AG09319 (cell line): Measurements from ENCODE around the gene KRTAP5-8.
A peak's percentile ranks its signal among the peaks of the same experiment; 100 is the strongest.
"Not testable (repeated sequence)": the region's sequence is repeated elsewhere in the genome, so short reads cannot be mapped to it uniquely, and the experiment has no call there.

ENCODE experiments used
- DNase-seq: peaks from one replicate; pipeline ENCODE4 v3.0.0-alpha.2; 2010; ENCODE audit warnings: low read depth; ENCODE audit errors: extremely low read depth
- TF ChIP-seq, protein P1 (sequence below): IDR thresholded peaks from 2 replicates; pipeline ENCODE4 v1.5.1; 2011; ENCODE audit warnings: low read depth, mild to moderate bottlenecking, inconsistent platforms, low read length, moderate library complexity

The KRTAP5-8 gene

DNA sequence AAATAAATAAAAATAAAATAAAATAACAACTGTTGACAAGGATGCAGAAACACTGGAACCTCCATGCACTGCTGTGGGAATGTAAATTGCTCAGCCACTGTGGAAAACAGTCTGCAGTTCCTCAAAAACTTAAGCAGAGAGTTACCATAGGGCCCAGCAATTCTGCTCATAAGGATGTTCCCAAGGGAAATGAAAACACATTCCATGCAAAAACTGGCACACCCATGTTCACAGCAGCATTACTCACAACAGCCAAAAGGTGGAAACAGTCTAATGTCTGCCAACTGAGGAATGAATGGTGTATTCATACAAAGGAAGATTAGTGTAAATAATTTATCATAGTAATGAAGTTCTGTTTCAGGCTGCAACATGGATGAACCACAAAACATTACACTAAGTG lies 24.3 kb downstream of the KRTAP5-8 start:
- DNase-seq = no peak
- TF ChIP-seq, protein P1, sequence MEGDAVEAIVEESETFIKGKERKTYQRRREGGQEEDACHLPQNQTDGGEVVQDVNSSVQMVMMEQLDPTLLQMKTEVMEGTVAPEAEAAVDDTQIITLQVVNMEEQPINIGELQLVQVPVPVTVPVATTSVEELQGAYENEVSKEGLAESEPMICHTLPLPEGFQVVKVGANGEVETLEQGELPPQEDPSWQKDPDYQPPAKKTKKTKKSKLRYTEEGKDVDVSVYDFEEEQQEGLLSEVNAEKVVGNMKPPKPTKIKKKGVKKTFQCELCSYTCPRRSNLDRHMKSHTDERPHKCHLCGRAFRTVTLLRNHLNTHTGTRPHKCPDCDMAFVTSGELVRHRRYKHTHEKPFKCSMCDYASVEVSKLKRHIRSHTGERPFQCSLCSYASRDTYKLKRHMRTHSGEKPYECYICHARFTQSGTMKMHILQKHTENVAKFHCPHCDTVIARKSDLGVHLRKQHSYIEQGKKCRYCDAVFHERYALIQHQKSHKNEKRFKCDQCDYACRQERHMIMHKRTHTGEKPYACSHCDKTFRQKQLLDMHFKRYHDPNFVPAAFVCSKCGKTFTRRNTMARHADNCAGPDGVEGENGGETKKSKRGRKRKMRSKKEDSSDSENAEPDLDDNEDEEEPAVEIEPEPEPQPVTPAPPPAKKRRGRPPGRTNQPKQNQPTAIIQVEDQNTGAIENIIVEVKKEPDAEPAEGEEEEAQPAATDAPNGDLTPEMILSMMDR = no peak

DNA sequence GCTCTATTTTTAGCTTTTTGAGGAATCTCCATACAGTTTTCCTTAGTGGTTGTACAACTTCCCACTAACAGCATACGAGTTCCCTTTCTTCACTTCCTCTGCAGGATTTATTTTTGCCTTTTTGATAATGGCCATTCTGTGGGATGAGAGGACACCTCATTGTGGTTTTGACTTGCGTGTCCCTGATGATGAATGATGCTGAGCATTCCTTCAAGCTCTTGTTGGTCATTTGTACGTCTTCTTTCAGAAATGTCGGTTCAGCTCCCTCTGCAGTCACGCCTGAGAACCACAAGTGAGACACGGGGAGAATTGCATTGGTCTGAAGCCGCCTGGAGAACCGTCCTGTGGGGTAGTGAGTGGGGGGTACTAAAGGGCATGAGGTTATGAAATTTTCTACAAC lies 25.6 kb downstream of the KRTAP5-8 start:
- peak; percentile 7 for DNase-seq

DNA sequence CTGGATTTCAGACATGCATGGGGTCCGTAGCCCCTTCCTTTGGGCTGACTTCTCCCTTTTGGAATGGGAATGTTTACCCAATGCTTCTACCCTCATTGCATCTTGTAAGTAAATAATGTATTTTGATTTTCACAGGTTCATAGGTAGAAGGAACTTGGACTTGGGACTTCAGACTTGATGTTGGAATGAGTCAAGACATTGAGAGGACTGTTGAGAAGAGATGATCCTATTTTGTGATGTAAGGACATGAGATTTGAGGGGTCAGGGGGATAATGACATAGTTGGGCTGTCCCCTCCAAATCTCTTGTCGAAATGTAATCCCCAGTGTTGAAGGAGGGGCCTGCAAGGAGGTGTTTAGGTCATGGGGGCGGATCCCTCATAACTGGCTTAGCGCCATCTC lies 26.6 kb downstream of the KRTAP5-8 start:
- TF ChIP-seq, protein P1 = no peak
- DNase-seq = no peak

More for the DNA sequence above, 25.6 kb downstream of the KRTAP5-8 start:
- TF ChIP-seq, protein P1 = peak; percentile 29

DNA sequence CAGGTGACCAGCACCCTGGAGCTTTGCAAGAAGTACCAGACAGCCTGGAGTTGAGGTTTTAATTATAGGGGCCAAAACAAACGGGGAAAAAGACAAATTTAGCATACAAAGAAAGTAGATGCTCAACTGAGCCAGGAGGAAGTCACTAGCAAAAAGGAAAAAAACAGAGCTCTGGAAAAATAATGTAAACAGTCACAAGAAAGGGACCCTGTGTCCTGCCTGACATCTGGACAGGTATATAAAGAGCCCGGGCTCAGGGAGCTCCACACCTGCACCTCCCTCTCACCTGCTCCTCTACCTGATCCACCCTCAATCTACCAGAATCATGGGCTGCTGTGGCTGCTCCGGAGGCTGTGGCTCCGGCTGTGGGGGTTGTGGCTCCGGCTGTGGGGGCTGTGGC lies 27.4 kb downstream of the KRTAP5-8 start, which contains the start of gene KRTAP5-10:
KRTAP5-10 (plus strand) TSS at position 301 of the 400 bp plus-strand sequence; CDS start at position 326, 25 bp downstream.
- TF ChIP-seq, protein P1 = no peak
- DNase-seq = no peak

DNA sequence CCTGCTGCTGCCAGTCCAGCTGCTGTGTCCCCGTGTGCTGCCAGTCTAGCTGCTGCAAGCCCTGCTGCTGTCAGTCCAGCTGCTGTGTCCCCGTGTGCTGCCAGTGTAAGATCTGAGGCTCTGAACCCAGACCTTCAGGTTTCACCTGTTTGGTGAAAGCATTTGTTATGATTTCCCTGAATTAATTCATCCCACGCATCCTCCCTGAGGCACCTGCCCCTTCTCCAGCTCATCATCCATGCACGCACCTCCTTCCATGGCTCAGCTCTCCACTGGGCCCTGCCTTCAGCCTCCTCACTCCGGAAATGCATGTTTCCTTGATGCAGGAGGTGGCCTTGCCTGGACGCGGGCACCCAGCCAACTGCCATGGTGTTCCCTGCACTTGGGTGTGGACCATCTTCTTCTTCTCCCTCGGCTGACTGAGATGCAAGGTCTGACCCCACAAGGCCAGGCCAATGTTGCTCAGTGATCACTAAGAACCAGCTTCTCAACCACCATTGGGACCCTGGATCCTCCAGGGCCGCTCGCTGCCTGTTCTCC lies 28.3 kb downstream of the KRTAP5-8 start:
- TF ChIP-seq, protein P1 = no peak
- DNase-seq = no peak

DNA sequence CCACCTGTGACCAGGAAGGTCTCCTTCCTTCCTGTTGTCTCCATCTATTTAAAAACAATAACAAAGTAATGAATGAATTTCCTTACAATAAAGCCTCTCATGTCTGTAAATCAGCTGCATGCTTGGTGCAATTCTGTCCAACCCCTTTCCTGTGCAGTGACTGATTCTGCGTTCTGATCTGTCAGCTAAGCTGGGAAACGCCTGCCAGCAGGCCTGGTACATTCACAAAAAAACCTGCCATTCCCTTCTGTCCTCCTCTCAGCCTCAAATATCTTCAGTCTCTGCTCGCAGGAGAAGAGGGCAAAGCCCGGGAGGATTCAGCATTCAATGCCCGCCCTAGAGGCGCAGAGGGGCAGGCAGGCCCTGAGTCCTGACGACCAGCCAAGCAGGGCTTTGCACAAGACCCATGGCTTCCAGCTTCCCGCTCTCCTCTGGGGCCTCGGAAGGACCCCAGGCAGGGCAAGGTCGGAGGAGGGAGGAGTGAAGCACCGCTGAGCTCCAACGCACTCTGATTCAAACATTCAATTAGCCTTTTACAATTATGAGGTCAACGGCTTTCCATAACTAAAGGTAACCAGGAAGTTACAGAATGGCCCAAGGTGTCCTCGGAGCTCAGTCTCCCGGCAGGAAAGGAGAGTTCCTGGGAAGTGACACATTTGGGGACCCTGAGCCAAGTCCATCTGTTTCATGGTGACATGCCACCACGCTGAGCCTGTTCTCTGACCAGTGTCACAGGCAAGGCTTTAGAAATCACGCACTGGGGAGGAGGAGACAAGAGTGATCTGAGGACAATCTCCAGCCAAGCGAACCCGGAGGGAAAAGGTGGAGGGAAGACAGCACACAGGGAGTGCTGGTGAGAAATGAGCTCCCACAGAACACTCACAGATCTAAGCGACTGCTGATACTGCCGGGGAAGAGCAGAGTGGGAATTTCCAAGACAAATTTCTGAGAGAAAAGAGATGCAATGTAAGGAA lies 29.1 kb downstream of the KRTAP5-8 start:
- not testable (repeated sequence) for DNase-seq

DNA sequence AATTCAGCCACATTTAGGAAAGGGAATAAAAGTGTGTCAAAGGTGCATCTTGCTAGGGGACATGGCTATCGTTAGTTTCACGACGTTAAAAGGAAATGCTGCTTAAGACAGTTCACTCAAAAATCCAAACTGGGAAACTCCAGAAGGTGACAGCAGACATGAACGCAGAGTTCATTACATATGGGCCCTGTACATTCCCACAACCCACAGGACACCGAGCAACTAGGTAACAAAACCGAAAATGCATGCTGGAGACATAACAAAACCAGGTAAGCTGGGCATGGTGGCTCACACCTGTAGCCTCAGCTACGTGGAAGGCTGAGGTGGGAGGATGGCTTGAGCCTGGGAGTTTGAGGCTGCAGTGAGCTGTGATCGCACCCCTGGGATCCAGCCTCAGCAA lies 29.8 kb downstream of the KRTAP5-8 start:
- DNase-seq = not testable (repeated sequence)

DNA sequence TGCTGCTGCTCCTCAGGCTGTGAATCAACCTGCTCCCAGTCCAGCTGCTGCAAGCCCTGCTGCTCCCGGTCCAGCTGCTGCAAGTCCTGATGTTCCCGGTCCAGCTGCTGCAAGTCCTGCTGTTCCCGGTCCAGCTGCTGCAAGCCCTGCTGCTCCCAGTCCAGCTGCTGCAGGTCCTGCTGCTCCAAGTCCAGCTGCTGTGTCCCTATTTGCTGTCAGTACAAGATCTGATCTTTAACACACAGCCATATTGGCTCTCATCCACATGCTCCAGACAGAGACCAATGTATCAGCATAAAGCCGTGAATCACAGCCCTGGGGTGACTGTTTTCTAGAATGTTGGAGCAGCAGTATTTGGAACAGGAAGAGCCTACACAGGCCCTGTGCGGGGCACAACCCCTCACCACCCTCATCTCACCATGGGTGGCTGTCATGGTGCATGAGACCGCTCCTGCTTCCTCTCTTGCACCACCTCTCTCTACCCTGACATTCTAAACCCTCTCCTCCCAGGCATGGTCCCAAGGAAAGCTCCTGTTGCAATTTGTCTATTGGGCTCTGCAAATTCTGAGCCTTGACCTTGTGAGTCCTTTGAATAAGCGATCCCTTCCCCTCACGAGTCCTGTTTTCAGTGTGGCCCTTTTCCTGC lies 31.0 kb downstream of the KRTAP5-8 start:
- DNase-seq = no peak
- TF ChIP-seq, protein P1 = no peak

DNA sequence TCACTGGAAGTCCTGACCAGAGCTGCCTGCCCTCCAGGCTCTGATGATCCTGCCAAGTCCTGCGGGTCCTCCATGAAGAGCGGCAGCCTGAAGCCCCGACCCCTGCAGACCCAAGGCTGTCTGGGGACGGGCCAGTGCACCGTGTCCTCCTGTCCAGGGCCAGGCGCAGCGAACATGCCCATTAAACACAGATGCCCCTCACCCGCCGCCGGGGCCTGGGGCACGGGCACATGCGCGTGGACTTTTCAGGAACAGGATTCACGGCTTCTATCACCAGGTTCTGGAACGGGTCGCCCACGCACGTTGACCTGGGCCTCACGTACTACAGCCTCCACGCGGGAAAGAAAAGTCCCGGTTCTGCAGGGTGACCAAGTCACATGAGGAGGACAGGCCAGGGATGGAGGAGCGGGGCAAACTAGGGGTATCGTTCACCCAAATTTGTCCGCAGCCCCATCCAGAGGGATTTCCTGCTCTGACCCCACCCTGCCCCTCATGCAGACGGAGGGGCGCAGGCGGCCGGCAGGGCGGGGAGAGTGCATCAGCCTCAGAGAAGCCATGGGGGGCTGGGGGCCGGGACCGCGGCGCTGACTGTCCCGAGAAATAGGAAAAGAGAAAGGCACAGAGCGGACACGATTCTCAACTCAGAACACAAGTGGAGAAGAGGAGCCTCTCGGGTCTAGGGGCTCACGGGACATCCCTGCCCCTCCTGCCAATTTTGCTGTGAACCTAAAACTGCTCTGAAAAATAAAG lies 33.5 kb downstream of the KRTAP5-8 start:
- DNase-seq = not testable (repeated sequence)
